Skeletal muscle tissue (tissue), 4 donors: ENCODE measurements around the gene TYROBP. TPM values are rescaled to one million over a fixed set of nuclear protein-coding genes. Genes with fewer than 3 reads are reported as not detected.
A peak's percentile ranks its signal among the peaks of the same experiment; 100 is the strongest.
"Not testable (repeated sequence)": the region's sequence is repeated elsewhere in the genome, so short reads cannot be mapped to it uniquely, and the experiment has no call there.

ENCODE experiments used
- H3K27ac ChIP-seq: one replicate; pipeline ENCODE4 v1.7.0; 2013; ENCODE audit warnings: mild to moderate bottlenecking, low read depth, low read length, inconsistent platforms
- H3K27me3 ChIP-seq, 3 donors: one replicate each; pipeline ENCODE4 v1.7.0; 2013; ENCODE audit warnings: low read length in 3 of 3; ENCODE audit not compliant: control insufficient read depth in 3 of 3, insufficient read depth in 3 of 3
- H3K36me3 ChIP-seq, 3 donors: one replicate each; pipeline ENCODE4 v1.7.0; 2013; ENCODE audit warnings: low read length in 3 of 3; ENCODE audit not compliant: control insufficient read depth in 3 of 3, insufficient read depth in 3 of 3
- H3K4me1 ChIP-seq, 3 donors: one replicate each; pipeline ENCODE4 v1.7.0; 2013; ENCODE audit warnings: low read length in 3 of 3, mild to moderate bottlenecking in 3 of 3; ENCODE audit not compliant: control insufficient read depth in 3 of 3, insufficient read depth in 3 of 3
- H3K4me3 ChIP-seq, 3 donors: one replicate each; pipeline ENCODE4 v1.7.0; 2013; ENCODE audit warnings: low read length in 3 of 3
- H3K9ac ChIP-seq, 3 donors: one replicate each; pipeline ENCODE4 v1.7.0; 2013; ENCODE audit warnings: low read length in 3 of 3, mild to moderate bottlenecking in 3 of 3, moderate library complexity in 2 of 3, low read depth in 1 of 3
- H3K9me3 ChIP-seq, 3 donors: one replicate each; pipeline ENCODE4 v1.7.0; 2013; ENCODE audit warnings: low read length in 3 of 3; ENCODE audit not compliant: control insufficient read depth in 3 of 3
- total RNA-seq: library from RNA; depleted of rRNA; stranded (reverse); fragments of >200 nt; gene quantifications from one replicate; pipeline ENCODE4 v1.2.3, GENCODE V29; 2014
- donor health status: Osteomylitis.

TYROBP gene
- total RNA-seq, 1 donor from 2014 or later: 9.9 TPM

DNA sequence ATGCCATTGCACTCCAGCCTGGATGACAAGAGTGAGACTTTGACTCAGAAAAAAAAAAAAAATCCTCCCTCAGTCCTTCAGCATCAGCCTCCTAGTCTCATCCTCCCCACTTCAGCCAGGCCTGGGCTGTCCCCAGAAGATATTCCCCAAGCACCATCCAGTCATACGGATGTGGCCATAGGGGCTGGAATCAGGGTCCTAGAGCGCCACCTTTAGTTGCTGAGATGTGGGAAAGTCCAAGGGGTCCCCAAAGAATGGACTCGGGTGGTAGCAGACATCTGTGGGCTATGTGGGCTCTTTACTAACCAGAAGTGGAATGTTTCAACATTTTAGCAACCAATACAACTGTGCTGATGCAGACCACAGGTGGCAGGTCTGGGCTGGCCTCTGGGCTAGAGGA, 3.1 kb upstream of the TYROBP start:
- Histone ChIP-seq H3K27ac (no peak overlapping the region), H3K4me1 (no peaks in the 10 kb centered on the region), H3K9ac (no peak overlapping the region), H3K36me3 (no peaks in the 10 kb centered on the region), H3K4me3 (no peak overlapping the region), H3K9me3 (no peaks in the 10 kb centered on the region), H3K27me3 (peaks cover 5 to 12% (median 10%) of the 10 kb centered on the region in 3 donors)

DNA sequence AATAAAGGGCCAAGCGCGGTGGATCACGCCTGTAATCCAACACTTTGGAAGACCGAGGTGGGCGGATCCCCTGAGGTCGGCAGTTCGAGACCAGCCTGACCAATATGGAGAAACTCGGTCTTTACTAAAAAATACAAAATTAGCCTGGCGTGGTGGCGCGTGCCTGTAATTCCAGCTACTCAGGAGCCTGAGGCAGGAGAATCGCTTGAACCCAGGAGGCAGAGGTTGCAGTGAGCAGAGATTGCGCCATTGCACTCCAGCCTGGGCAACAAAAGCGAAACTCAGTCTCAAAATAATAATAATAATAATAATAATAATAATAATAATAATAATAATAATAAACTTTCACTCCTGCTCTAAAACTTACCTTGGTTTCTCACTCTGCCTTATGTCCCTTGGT, 2.3 kb upstream of the TYROBP start:
- not testable (repeated sequence) for H3K4me1 ChIP-seq, H3K27ac ChIP-seq, H3K4me3 ChIP-seq

DNA sequence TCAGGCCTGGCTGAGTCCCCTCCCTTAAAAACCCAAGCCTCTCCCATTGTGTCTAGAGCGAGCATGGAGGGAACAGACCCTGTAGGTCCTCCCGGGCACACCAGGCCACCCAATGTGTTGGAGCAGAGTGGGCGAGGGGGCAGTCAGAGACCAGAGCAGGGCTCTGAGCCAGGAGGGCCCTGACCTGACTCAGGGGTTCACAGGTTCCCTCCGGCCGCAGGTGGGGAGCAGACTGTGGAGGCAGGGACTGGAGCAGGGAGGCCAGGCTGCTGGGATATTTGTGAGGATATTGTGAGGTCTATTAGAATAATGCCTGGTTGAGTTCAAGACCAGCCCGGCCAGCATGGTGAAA, 1.6 kb upstream of the TYROBP start:
- peak overlapping the region; percentile 58 for H3K27ac ChIP-seq

More for the DNA sequence above, 2.3 kb upstream of the TYROBP start:
- peaks cover 5 to 12% (median 10%) of the 10 kb centered on the region in 3 donors for H3K27me3 ChIP-seq
- not testable (repeated sequence) for H3K9ac ChIP-seq, H3K9me3 ChIP-seq, H3K36me3 ChIP-seq

DNA sequence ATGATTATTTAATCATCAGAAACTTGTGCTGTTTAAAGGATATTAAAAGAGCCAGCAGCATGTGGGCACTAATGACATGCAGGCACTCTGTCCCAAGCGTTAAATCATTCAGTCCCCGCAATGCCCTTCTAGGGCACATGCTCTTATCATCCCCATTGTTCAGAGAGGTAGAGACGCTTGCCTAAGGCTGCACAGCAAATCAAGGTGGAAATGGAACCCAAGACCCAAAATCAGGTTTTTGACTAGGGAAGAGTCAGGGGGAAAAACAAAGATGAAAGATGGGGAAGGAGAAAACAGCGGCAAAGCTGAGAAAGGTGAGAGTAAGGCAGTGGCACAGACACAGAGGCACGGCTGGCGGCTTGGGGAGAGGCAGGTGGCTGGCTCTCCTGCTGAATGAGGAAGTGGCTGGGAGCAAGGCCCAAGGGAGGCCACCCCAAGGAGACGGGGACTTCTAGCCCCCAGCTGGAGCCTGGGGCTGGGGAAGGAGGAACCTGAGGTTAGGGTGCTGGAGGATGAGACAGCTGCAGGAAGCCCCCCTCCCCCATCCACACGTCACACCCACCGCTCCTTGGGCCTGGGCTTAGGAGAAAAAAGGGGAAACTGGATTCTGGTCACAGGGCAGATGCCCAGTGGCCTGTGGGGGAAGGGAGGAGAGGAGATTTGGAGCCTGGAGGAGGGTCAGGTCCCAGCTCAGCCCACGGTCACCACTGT, 1.0 kb upstream of the TYROBP start:
- H3K4me1 ChIP-seq: no peaks in the 10 kb centered on the region
- H3K4me3 ChIP-seq: no peak overlapping the region
- no peaks in the 10 kb centered on the region for H3K36me3 ChIP-seq
- H3K9me3 ChIP-seq: no peaks in the 10 kb centered on the region
- H3K9ac ChIP-seq: no peak overlapping the region
- H3K27me3 ChIP-seq: peaks cover 2 to 14% (median 10%) of the 10 kb centered on the region in 3 donors
- H3K27ac ChIP-seq: peak overlapping the region; percentile 66

More for the DNA sequence above, 1.6 kb upstream of the TYROBP start:
- H3K4me1 ChIP-seq: no peaks in the 10 kb centered on the region
- no peak overlapping the region for H3K4me3 ChIP-seq
- H3K36me3 ChIP-seq: no peaks in the 10 kb centered on the region
- no peaks in the 10 kb centered on the region for H3K9me3 ChIP-seq
- H3K9ac ChIP-seq: no peak overlapping the region
- peaks cover 4 to 12% (median 10%) of the 10 kb centered on the region in 3 donors for H3K27me3 ChIP-seq

DNA sequence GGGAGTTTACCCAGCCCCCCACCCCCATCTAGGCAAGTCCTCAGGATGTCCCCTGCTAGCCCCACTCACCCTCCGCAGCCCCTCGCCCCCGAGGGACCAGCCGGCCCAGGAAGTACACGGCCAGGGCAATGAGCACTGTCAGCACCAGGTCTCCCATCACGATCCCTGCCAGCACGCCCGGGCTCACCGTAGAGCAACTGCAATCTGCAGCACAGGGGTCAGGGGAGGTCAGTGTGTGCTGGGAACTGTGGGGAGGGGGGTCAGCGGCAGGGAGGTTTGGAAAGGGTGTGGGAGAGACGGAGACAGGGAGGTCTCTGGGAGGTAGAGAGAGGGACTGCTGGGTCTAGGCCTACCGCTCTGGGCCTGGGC, 734 bp downstream of the TYROBP start:
- H3K9me3 ChIP-seq: no peaks in the 10 kb centered on the region
- H3K27me3 ChIP-seq: peaks cover 2 to 19% (median 14%) of the 10 kb centered on the region in 3 donors
- H3K9ac ChIP-seq: peak overlapping the region in 1 of 3 donors; percentile 14
- H3K27ac ChIP-seq: peak overlapping the region; percentile 60
- H3K4me3 ChIP-seq: peak overlapping the region in 2 of 3 donors; percentile 26 to 30
- H3K36me3 ChIP-seq: no peaks in the 10 kb centered on the region
- no peaks in the 10 kb centered on the region for H3K4me1 ChIP-seq

DNA sequence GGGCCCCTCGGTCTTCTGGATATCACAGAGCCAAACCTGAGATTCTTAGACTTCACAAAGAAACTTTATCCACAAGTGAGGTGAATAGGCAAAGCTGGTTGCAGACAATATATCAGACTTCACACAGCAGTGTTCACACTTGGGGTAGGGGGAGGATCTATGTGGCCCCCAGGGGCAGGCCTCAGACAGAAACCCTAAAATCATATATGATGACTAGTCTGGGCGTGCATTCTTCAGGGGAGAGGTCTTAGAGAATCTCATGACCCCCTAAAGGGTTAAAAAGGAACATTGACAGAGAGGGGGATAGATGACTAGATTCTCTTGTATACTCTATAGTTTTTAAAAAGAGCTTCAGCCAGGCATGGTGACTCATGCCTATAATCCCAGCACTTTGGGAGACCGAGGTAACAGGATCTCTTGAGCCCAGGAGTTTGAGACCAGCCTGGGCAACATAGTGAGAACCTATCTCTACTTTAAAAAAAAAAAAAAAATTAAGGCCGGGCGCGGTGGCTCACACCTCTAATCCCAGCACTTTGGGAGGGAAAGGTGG, 2.8 kb downstream of the TYROBP start:
- Histone ChIP-seq H3K9me3 (no peaks in the 10 kb centered on the region), H3K9ac (no peak overlapping the region), H3K27me3 (peaks cover 0 to 24% (median 14%) of the 10 kb centered on the region in 3 donors), H3K36me3 (no peaks in the 10 kb centered on the region), H3K27ac (peak overlapping the region; percentile 40), H3K4me1 (peaks cover 0 to 3% (median under 1%) of the 10 kb centered on the region in 3 donors), H3K4me3 (no peak overlapping the region)

DNA sequence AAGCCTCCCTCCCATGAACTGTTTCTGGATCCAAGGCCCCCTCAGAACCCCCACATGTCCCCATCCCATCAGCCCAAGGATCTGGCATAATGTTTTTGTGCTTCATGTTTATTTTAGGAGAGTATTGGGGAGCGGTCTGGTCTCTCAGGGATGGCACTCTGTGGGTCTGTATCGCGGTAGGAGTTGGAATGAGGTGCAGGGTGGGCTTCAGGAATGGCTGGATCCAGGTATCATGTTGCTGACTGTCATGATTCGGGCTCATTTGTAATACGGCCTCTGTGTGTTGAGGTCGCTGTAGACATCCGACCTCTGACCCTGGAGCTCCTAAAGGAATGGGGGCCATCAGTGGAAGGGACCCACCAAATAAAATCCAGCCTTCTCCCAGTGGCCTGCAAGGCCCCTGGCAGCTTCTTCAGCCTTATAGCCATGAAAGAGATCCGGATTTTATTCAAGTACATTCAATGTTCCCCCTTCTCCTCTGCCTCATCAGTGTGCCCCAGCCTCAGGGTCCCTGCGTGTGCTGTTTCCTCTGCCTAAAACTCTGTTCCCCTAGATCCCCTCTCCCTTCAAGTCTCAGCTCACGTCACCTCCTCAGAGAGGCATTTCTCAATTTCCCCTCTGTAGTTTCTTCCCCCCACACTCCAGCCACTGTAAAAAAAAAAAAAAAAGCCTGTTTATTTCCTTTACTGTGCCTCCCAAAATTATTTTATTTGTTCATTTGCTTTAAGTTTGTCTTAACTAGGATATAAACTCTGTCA, 3.6 kb downstream of the TYROBP start:
- H3K9ac ChIP-seq: no peak overlapping the region
- peaks cover 0 to 22% (median 12%) of the 10 kb centered on the region in 3 donors for H3K27me3 ChIP-seq
- no peaks in the 10 kb centered on the region for H3K9me3 ChIP-seq
- H3K4me3 ChIP-seq: no peak overlapping the region
- peak overlapping the region; percentile 40 for H3K27ac ChIP-seq
- no peaks in the 10 kb centered on the region for H3K36me3 ChIP-seq
- peaks cover 0 to 6% (median 3%) of the 10 kb centered on the region in 3 donors for H3K4me1 ChIP-seq

DNA sequence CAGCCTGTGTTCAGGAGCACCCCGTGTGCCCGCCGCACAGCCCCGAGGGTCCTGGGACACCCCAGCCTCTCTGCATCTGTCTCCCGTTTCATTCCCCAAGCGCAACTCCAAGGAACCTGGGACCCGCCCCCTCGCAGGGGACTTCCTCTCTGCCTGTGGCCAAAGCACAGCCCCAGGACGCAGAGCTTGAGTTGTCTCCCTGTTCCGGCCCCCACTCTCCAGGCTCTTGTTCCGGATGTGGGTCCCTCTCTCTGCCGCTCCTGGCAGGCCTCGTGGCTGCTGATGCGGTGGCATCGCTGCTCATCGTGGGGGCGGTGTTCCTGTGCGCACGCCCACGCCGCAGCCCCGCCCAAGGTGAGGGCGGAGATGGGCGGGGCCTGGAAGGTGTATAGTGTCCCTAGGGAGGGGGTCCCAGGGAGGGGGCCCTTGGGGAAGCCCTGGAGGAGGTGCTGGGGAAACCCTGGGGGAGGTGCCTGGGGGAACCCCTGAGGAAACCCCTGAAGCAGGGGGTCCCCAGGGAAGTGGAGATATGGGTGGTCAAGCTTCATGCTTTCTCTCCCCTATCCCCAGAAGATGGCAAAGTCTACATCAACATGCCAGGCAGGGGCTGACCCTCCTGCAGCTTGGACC, 4.4 kb downstream of the TYROBP start:
- Histone ChIP-seq H3K27ac (peak overlapping the region; percentile 60), H3K4me1 (peaks cover 0 to 11% (median 6%) of the 10 kb centered on the region in 3 donors), H3K27me3 (peaks cover 0 to 14% (median 7%) of the 10 kb centered on the region in 3 donors), H3K36me3 (no peaks in the 10 kb centered on the region), H3K9ac (peak overlapping the region in 1 of 3 donors; percentile 6), H3K9me3 (no peaks in the 10 kb centered on the region), H3K4me3 (peak overlapping the region in 1 of 3 donors; percentile 32)

DNA sequence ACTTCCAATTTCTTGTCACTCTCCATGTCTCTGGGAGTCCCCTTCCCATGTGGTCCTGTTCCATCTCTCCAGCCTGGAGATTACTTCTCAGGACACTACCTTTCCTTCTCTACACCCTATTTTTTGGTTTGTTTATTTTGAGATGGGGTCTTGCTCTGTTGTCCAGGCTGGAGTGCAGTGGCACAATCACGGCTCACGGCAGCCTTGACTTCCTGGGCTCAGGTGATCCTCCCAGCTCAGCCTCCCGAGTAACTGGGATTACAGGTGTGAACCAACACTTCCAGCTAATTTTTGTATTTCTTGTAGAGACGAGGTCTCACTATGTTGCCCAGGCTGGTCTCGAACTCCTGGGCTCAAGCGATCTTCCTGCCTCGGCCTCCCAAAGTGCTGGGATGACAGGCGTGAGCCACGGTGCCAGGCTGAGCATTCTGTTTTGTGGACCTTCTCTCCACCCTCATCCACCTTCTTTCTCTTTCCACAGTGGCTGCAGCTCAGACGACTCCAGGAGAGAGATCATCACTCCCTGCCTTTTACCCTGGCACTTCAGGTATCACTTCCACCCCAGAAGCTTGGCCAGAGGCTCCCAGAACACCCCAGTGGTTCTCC, 5.1 kb downstream of the TYROBP start:
- peak overlapping the region in 1 of 3 donors; percentile 40 for H3K4me3 ChIP-seq
- H3K9ac ChIP-seq: peak overlapping the region in 1 of 3 donors; percentile 53
- no peaks in the 10 kb centered on the region for H3K9me3 ChIP-seq
- peaks cover 0 to 17% (median 3%) of the 10 kb centered on the region in 3 donors for H3K27me3 ChIP-seq
- peaks cover 6 to 16% (median 13%) of the 10 kb centered on the region in 3 donors for H3K4me1 ChIP-seq
- H3K27ac ChIP-seq: peak overlapping the region; percentile 60
- no peaks in the 10 kb centered on the region for H3K36me3 ChIP-seq
